Type B pancreatic cell (in vitro differentiated cells): Measurements from ENCODE around the gene WFDC9. TPM values are rescaled to one million over a fixed set of nuclear protein-coding genes. Genes with fewer than 3 reads are reported as not detected.

ENCODE experiments used
- DNase-seq: peaks from one replicate; pipeline ENCODE4 v3.0.0; 2021; ENCODE audit warnings: mixed read lengths; ENCODE audit not compliant: unreplicated experiment; ENCODE audit errors: extremely low spot score
- H3K27ac Mint-ChIP-seq: 2 replicates; pipeline ENCODE4 v1.8.0; 2021; ENCODE audit warnings: mild to moderate bottlenecking, mixed read lengths
- H3K27me3 Mint-ChIP-seq: 2 replicates; pipeline ENCODE4 v1.8.0; 2021; ENCODE audit warnings: mixed read lengths
- H3K36me3 Mint-ChIP-seq: 2 replicates; pipeline ENCODE4 v1.8.0; 2021; ENCODE audit warnings: mixed read lengths
- H3K4me1 Mint-ChIP-seq: one replicate; pipeline ENCODE4 v1.8.0; 2021; ENCODE audit warnings: mixed read lengths; ENCODE audit not compliant: unreplicated experiment
- H3K4me3 Mint-ChIP-seq: 2 replicates; pipeline ENCODE4 v1.8.0; 2021; ENCODE audit warnings: mild to moderate bottlenecking, mixed read lengths
- H3K9me3 Mint-ChIP-seq: 2 replicates; pipeline ENCODE4 v1.8.0; 2021; ENCODE audit warnings: mixed read lengths
- CTCF ChIP-seq: fragments of 200-600 bp; sonication (generic); conservative IDR thresholded peaks from 2 replicates; pipeline ENCODE4 v1.5.0; 2021; ENCODE audit warnings: antibody characterized with exemption, mild to moderate bottlenecking
- total RNA-seq: library from RNA; stranded (reverse); gene quantifications from 2 replicates; pipeline ENCODE4 v1.2.1, GENCODE V29; 2021; ENCODE audit warnings: low replicate concordance

The WFDC9 gene
- total RNA-seq, 1 donor from 2014 or later = not detected

- Mint-ChIP-seq H3K9me3 (no peaks in the 10 kb centered on the region), H3K4me1 (no peaks in the 10 kb centered on the region), H3K4me3 (no peak overlapping the region), H3K36me3 (no peaks in the 10 kb centered on the region), H3K27me3 (peaks cover 32% of the 10 kb centered on the region), H3K27ac (no peak overlapping the region)
- no peak for TF ChIP-seq CTCF
- DNase-seq = no peak
These were observed 66.3 kb downstream of the WFDC9 start for GRCh38 chr20:45564760-45565276.

Other genes with a start within 250 kb of the WFDC9 start
- 12.8 and 25.5 TPM in 2 replicates for gene DBNDD2, start 223.0 kb downstream of the WFDC9 start, total RNA-seq
- 70.1 and 80.6 TPM in 2 replicates for gene PIGT, start 215.1 kb downstream of the WFDC9 start, total RNA-seq
- gene WFDC2, start 161.5 kb downstream of the WFDC9 start, total RNA-seq = 64.4 and 98.9 TPM in 2 replicates
- gene SPINT3, start 115.7 kb downstream of the WFDC9 start, total RNA-seq = not detected in 2 replicates
- 0.50 TPM in 1 of 2 replicates, not detected in the other for gene WFDC6, start 91.8 kb downstream of the WFDC9 start, total RNA-seq
- gene EPPIN, start 83.9 kb downstream of the WFDC9 start, total RNA-seq = 0.24 TPM in 1 of 2 replicates, not detected in the other
- gene WFDC8, start 52.0 kb downstream of the WFDC9 start, total RNA-seq = not detected in 2 replicates
- gene WFDC10A, start 1.5 kb downstream of the WFDC9 start, total RNA-seq = not detected in 2 replicates
- not detected in 2 replicates for gene WFDC11, start 39.0 kb upstream of the WFDC9 start, total RNA-seq
- gene WFDC13, start 70.8 kb upstream of the WFDC9 start, total RNA-seq = not detected in 2 replicates
- not detected in 2 replicates for gene WFDC10B, start 73.7 kb upstream of the WFDC9 start, total RNA-seq
- gene SPINT4, start 91.1 kb upstream of the WFDC9 start, total RNA-seq = not detected in 2 replicates
- not detected in 2 replicates for gene WFDC3, start 160.6 kb upstream of the WFDC9 start, total RNA-seq
- 26.5 and 32.9 TPM in 2 replicates for gene DNTTIP1, start 160.7 kb upstream of the WFDC9 start, total RNA-seq
- 46.4 and 136 TPM in 2 replicates for gene UBE2C, start 181.4 kb upstream of the WFDC9 start, total RNA-seq
- gene TNNC2, start 196.0 kb upstream of the WFDC9 start, total RNA-seq = 2.1 TPM in 1 of 2 replicates, not detected in the other
- 12.2 and 16.4 TPM in 2 replicates for gene SNX21, start 202.5 kb upstream of the WFDC9 start, total RNA-seq
- 20.6 and 21.3 TPM in 2 replicates for gene ACOT8, start 226.1 kb upstream of the WFDC9 start, total RNA-seq
- 3.7 and 4.7 TPM in 2 replicates for gene ZSWIM3, start 226.3 kb upstream of the WFDC9 start, total RNA-seq
- 17.1 and 17.3 TPM in 2 replicates for gene ZSWIM1, start 249.9 kb upstream of the WFDC9 start, total RNA-seq